GM12891 (cell line): Measurements from ENCODE around the gene CDC42BPA.

ENCODE experiments used
- POLR2A ChIP-seq: IDR thresholded peaks from 2 replicates; pipeline ENCODE4 v1.6.1; 2011; ENCODE audit warnings: low read depth, low read length, control low read depth
- POLR2AphosphoS5 ChIP-seq: IDR thresholded peaks from 2 replicates; pipeline ENCODE4 v1.6.1; 2011; ENCODE audit warnings: low read depth, low read length, control low read depth
- TAF1 ChIP-seq: IDR thresholded peaks from 2 replicates; pipeline ENCODE4 v1.6.1; 2011; ENCODE audit warnings: low read depth, low read length, control low read depth

- TF ChIP-seq TAF1 (no peak), POLR2A (no peak), POLR2AphosphoS5 (no peak)
Measured at GRCh38 chr1:227356620-227357146, 38.4 kb upstream of the CDC42BPA start.
